ENCODE results near the gene BNIP5.

Gene BNIP5

GRCh38 chr6:36320475-36320874 is 16.2 kb downstream of the BNIP5 start:
- no peak for DNase-seq

GRCh38 chr6:36319821-36320220 is 16.9 kb downstream of the BNIP5 start:
- DNase-seq = no peak

- no peak for DNase-seq
Measured at GRCh38 chr6:36319436-36319762, 17.3 kb downstream of the BNIP5 start.

- no peak for DNase-seq
Measured at GRCh38 chr6:36318690-36319435, 17.8 kb downstream of the BNIP5 start.

- no peak for DNase-seq
Measured at GRCh38 chr6:36317623-36318022, 19.1 kb downstream of the BNIP5 start.

GRCh38 chr6:36315921-36316320 is 20.8 kb downstream of the BNIP5 start:
- DNase-seq = no peak

GRCh38 chr6:36314221-36315014 is 22.3 kb downstream of the BNIP5 start:
- DNase-seq = no peak

GRCh38 chr6:36313649-36313936 is 23.1 kb downstream of the BNIP5 start:
- no peak for DNase-seq

GRCh38 chr6:36312854-36313648 is 23.6 kb downstream of the BNIP5 start:
- no peak for DNase-seq

- no peak for DNase-seq
Measured at GRCh38 chr6:36309900-36310299, 26.8 kb downstream of the BNIP5 start.

- no peak for DNase-seq
Measured at GRCh38 chr6:36309203-36309602, 27.5 kb downstream of the BNIP5 start.

- no peak for DNase-seq
Measured at GRCh38 chr6:36308514-36308913, 28.2 kb downstream of the BNIP5 start.

- DNase-seq = no peak
Measured at GRCh38 chr6:36306375-36306774, 30.3 kb downstream of the BNIP5 start.

GRCh38 chr6:36305885-36306284 is 30.8 kb downstream of the BNIP5 start:
- no peak for DNase-seq

- DNase-seq = peak; percentile 92
Measured at GRCh38 chr6:36302227-36302976, 34.3 kb downstream of the BNIP5 start.

GRCh38 chr6:36301781-36302180 is 34.9 kb downstream of the BNIP5 start:
- no peak for DNase-seq

- DNase-seq = no peak
Measured at GRCh38 chr6:36301085-36301658, 35.5 kb downstream of the BNIP5 start.

- no peak for DNase-seq
Measured at GRCh38 chr6:36298027-36298426, 38.7 kb downstream of the BNIP5 start.

GRCh38 chr6:36297511-36297910 is 39.2 kb downstream of the BNIP5 start:
- no peak for DNase-seq

- DNase-seq = no peak
Measured at GRCh38 chr6:36297051-36297450, 39.6 kb downstream of the BNIP5 start.

- DNase-seq = no peak
Measured at GRCh38 chr6:36296240-36296639, 40.4 kb downstream of the BNIP5 start.

GRCh38 chr6:36292170-36292569 is 44.5 kb downstream of the BNIP5 start:
- DNase-seq = no peak
